ENCODE data around the gene KIFAP3. TPM values are rescaled to one million over a fixed set of nuclear protein-coding genes. Genes with fewer than 3 reads are reported as not detected.

The KIFAP3 gene
- total and polyA plus RNA-seq, 2 of the 8 experiments (the other 6 are each of a cell fraction or from before 2014, with no cell fraction given) = 1.3 to 3.2 TPM

- TF ChIP-seq, protein P1, sequence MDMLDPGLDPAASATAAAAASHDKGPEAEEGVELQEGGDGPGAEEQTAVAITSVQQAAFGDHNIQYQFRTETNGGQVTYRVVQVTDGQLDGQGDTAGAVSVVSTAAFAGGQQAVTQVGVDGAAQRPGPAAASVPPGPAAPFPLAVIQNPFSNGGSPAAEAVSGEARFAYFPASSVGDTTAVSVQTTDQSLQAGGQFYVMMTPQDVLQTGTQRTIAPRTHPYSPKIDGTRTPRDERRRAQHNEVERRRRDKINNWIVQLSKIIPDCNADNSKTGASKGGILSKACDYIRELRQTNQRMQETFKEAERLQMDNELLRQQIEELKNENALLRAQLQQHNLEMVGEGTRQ (IDR thresholded peaks at IDR 0.05; ENCODE audit: low read length) = no peak
- TF ChIP-seq RNF2 (IDR thresholded peaks at IDR 0.05; ENCODE audit: borderline replicate concordance, low read depth, low read length, missing control alignments, poor library complexity, severe bottlenecking) (no peak), MAFK (IDR thresholded peaks at IDR 0.05; ENCODE audit: low read depth, low read length) (no peak), SIRT6 (IDR thresholded peaks at IDR 0.05; ENCODE audit: low read length) (no peak)
Observed at GRCh38 chr1:170074250-170075157, at the start of gene KIFAP3 (continued).

Data from H1 (cell line).